Neutrophil (primary cell): Measurements from ENCODE around the gene CCDC57.

Source experiments
- H3K27ac ChIP-seq: fragments of 200-600 bp; sonication (generic); 2 replicates; pipeline ENCODE4 v1.5.1; 2016; ENCODE audit warnings: mild to moderate bottlenecking, moderate library complexity
- H3K27me3 ChIP-seq: fragments of 200-600 bp; sonication (generic); 2 replicates; pipeline ENCODE4 v1.6.0; 2016; ENCODE audit warnings: mild to moderate bottlenecking
- H3K36me3 ChIP-seq: fragments of 200-600 bp; sonication (generic); 2 replicates; pipeline ENCODE4 v1.5.1; 2017
- H3K4me1 ChIP-seq, 2 experiments: fragments of 200-600 bp in 1 of 2; sonication (generic) in 1 of 2; 1 replicate in 1 of 2; 2 replicates in 1 of 2; pipeline versions ENCODE4 v1.5.1 to v1.6.1; 2013 to 2016; ENCODE audit warnings: low read depth in 1 of 2, low read length in 1 of 2, mild to moderate bottlenecking in 1 of 2, moderate library complexity in 1 of 2; ENCODE audit not compliant: control insufficient read depth in 1 of 2, insufficient read depth in 1 of 2
- H3K4me3 ChIP-seq, 2 experiments: fragments of 200-600 bp in 1 of 2; sonication (generic) in 1 of 2; 1 replicate in 1 of 2; 2 replicates in 1 of 2; pipeline ENCODE4 v1.5.1; 2013 to 2016; ENCODE audit warnings: low read depth in 1 of 2, low read length in 1 of 2, mild to moderate bottlenecking in 1 of 2, moderate library complexity in 1 of 2
- H3K9me3 ChIP-seq: fragments of 200-600 bp; sonication (generic); 2 replicates; pipeline ENCODE4 v1.5.1; 2016
- TF ChIP-seq, protein P1 (sequence below): fragments of 200-600 bp; sonication (generic); IDR thresholded peaks from 2 replicates; pipeline ENCODE4 v1.5.1; 2016; ENCODE audit warnings: antibody characterized with exemption

The CCDC57 gene

GRCh38 chr17:82229698-82230608 lies 17.3 kb upstream of the CCDC57 start:
- peak overlapping the region; percentile 98 to 99 for H3K4me3 ChIP-seq

DNA sequence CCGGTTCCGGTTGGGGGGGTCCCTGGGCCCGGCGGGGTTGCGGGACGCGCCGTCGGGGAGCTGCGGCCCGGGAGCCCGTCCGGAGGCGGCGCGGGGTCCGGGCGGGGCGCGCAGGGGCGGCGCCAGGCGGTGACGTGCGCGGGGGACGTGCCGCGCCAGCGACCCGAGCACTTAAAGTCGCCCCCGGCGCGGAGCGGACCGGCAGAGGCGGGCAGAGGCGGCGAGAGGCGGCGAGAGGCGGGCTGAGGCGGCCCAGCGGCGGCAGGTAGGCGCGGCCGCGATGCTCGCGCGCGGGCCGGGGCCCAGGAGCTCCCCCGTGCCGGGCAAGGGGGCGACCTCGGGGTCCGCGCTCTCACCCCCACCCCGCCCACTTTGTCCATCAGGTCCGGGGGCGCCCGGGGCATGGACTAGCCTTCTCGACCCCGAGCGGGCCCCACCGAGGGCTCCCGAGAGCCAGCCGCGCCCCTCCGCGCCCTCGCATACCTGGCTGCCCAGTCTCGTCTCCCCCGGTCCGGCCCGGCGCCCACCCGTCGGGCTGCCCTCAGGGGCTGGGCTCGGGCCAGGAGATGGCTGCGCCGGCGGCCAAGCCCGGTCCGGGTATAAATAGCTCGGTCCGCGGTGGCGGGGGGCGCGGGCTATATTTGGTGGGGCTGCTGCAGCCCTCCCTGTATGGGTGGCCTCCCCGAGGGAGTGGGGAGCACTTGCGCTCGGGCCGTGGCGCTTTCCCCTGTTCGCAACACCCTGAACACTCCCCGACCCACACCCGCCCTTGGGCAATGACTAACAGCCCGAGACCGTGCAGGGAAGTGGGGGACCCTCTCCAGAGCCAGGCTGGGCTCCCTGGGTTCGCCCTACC lies 16.4 kb upstream of the CCDC57 start, which contains the start of gene SLC16A3:
TSS of gene SLC16A3 (plus strand) at position 201 of the 856 bp plus-strand sequence. CDS start 6,967 bp downstream, outside the sequence.
- H3K9me3 ChIP-seq = no peaks in the 10 kb centered on the region
- H3K27me3 ChIP-seq = no peaks in the 10 kb centered on the region
- H3K27ac ChIP-seq = peak within 1 kb of the TSS; percentile 100
- TF ChIP-seq, protein P1, sequence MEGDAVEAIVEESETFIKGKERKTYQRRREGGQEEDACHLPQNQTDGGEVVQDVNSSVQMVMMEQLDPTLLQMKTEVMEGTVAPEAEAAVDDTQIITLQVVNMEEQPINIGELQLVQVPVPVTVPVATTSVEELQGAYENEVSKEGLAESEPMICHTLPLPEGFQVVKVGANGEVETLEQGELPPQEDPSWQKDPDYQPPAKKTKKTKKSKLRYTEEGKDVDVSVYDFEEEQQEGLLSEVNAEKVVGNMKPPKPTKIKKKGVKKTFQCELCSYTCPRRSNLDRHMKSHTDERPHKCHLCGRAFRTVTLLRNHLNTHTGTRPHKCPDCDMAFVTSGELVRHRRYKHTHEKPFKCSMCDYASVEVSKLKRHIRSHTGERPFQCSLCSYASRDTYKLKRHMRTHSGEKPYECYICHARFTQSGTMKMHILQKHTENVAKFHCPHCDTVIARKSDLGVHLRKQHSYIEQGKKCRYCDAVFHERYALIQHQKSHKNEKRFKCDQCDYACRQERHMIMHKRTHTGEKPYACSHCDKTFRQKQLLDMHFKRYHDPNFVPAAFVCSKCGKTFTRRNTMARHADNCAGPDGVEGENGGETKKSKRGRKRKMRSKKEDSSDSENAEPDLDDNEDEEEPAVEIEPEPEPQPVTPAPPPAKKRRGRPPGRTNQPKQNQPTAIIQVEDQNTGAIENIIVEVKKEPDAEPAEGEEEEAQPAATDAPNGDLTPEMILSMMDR = no peak
- H3K36me3 ChIP-seq = peaks cover 36% of the 10 kb centered on the region
- peak within 1 kb of the TSS; percentile 98 to 99 for H3K4me3 ChIP-seq
- H3K4me1 ChIP-seq = peaks cover 68 to 72% of the 10 kb centered on the region in 2 experiments

More at GRCh38 chr17:82229698-82230608, 17.3 kb upstream of the CCDC57 start:
- Histone ChIP-seq H3K4me1 (peaks cover 71 to 75% of the 10 kb centered on the region in 2 experiments), H3K9me3 (no peaks in the 10 kb centered on the region), H3K27me3 (no peaks in the 10 kb centered on the region), H3K27ac (peak overlapping the region; percentile 100), H3K36me3 (peaks cover 45% of the 10 kb centered on the region)
- TF ChIP-seq, protein P1 = no peak

DNA sequence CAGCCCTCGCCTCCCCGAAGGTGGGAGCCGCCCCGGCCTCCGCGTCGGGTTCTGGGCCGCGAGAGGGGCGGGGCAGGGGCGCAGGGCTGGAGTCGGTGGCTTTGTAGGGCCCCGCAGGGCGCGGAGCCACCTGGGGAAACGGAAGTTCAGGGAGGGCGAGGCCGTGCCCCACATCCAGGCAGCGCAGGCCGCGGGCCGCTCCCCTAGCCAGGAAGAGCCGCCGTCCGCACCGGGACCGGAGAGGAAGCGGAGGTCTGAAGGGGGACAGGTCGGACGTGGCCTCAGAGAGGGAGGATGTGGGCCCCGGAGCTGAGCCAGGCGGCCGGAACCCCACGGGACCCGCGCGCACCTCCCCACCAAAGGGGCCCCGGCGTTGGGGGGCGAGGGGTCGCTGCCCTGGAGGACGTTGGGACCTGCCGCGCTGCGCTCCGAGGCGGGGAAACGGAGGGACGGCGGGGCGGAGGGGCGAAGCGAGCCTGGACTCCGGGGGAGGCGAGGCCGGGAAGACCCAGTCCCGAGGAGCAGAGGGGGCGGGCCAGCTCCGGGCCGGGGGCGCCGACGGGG lies 15.7 kb upstream of the CCDC57 start:
- Histone ChIP-seq H3K4me1 (peaks cover 68 to 71% of the 10 kb centered on the region in 2 experiments), H3K9me3 (no peaks in the 10 kb centered on the region), H3K27me3 (no peaks in the 10 kb centered on the region), H3K4me3 (peak overlapping the region; percentile 87 to 98), H3K27ac (peak overlapping the region; percentile 100), H3K36me3 (peaks cover 33% of the 10 kb centered on the region)
- TF ChIP-seq, protein P1 = peak; percentile 17

GRCh38 chr17:82227629-82228277 lies 15.1 kb upstream of the CCDC57 start:
- TF ChIP-seq, protein P1 = no peak
- H3K36me3 ChIP-seq = peaks cover 27% of the 10 kb centered on the region
- no peaks in the 10 kb centered on the region for H3K9me3 ChIP-seq
- H3K4me3 ChIP-seq = peak overlapping the region; percentile 87 to 98
- peaks cover 68 to 71% of the 10 kb centered on the region in 2 experiments for H3K4me1 ChIP-seq
- H3K27ac ChIP-seq = peak overlapping the region; percentile 100
- H3K27me3 ChIP-seq = no peaks in the 10 kb centered on the region
